ENCODE data around the gene STAMBPL1.

Gene STAMBPL1

GRCh38 chr10:88890681-88891381 lies 10.8 kb downstream of the STAMBPL1 start:
- no peak for DNase-seq (ENCODE audit: extremely low read depth in 1 of 2, low read depth in 1 of 2)

DNA sequence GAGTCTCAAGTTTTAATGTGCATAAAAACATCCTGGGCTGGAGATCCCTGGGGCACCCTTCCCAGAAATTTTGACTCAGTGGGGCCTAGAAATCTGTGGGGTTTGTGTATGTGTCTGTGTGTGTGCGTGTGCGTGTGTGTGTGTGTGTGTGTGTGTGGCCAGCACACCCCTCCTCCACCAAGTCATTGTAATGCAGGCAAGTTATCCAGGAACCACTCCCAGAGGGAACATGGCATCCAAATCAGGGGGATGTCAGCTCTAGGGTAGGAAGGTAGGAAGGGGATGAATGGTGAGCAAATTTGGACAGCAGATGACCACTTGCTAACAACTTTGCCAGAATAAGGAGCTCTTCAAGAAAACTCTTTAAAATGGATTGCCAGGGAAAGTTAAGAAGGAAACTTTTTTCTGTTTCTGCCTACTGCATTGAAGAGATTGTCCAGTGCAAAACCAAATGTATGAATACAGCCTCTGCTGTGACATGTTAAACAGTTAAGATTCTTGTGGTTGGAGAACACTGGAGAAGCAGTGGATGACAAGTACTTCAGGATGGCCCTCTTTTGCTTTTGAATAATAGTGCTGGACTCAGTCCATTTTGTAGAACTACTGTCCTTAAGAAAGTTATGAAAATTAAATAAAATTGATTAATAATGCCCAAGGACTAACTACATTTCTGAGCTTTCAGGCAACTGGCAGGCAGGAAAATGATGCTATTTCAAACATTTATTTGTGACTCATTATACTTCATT lies 12.3 kb downstream of the STAMBPL1 start:
- DNase-seq (ENCODE audit: extremely low read depth in 1 of 2, low read depth in 1 of 2) = no peak

- no peak for DNase-seq (ENCODE audit: extremely low read depth in 1 of 2, low read depth in 1 of 2)
Measured at GRCh38 chr10:88893611-88894010, 13.6 kb downstream of the STAMBPL1 start.

GRCh38 chr10:88895250-88895649 lies 15.2 kb downstream of the STAMBPL1 start:
- DNase-seq (ENCODE audit: extremely low read depth in 1 of 2, low read depth in 1 of 2) = no peak

DNA sequence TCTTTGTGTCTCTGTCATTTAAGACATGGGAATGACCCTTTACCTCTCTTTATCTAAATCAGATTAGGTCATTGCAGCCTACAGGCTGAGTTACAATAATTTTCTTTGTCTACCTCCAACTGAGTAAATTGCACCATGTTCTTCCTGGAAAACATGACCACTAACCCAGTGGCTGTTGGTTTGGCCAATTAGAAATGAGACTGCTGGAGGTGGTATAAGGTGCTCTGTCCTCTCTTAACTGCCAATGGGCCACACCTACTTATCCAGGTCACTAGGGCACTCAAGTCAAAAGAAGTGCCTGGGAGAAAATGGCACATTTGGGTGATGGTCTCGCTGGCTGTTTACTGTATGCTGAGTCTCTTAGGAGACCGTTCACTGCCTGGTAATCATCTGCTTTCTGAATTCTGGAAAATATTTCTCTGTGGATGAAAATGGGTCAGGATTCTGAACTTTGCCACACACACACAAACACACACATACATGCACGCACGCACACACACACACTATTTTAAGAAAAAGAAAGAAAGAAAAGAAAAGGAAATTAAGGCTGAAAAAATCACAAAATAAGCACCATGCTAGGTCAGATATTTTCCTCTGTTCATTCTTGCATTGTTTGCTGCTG lies 16.4 kb downstream of the STAMBPL1 start:
- no peak for DNase-seq (ENCODE audit: extremely low read depth in 1 of 2, low read depth in 1 of 2)

- DNase-seq (ENCODE audit: extremely low read depth in 1 of 2, low read depth in 1 of 2) = no peak
Measured at GRCh38 chr10:88896994-88897853, 17.2 kb downstream of the STAMBPL1 start.

- no peak for DNase-seq (ENCODE audit: extremely low read depth in 1 of 2, low read depth in 1 of 2)
Measured at GRCh38 chr10:88898727-88899126, 18.7 kb downstream of the STAMBPL1 start.

- DNase-seq (ENCODE audit: extremely low read depth in 1 of 2, low read depth in 1 of 2) = no peak
Measured at GRCh38 chr10:88899886-88900285, 19.8 kb downstream of the STAMBPL1 start.

GRCh38 chr10:88901206-88901983 lies 21.4 kb downstream of the STAMBPL1 start:
- DNase-seq (ENCODE audit: extremely low read depth in 1 of 2, low read depth in 1 of 2) = no peak

GRCh38 chr10:88901984-88902789 lies 22.1 kb downstream of the STAMBPL1 start:
- no peak for DNase-seq (ENCODE audit: extremely low read depth in 1 of 2, low read depth in 1 of 2)

GRCh38 chr10:88903715-88904114 lies 23.7 kb downstream of the STAMBPL1 start:
- DNase-seq (ENCODE audit: extremely low read depth in 1 of 2, low read depth in 1 of 2) = no peak

GRCh38 chr10:88906921-88907320 lies 26.9 kb downstream of the STAMBPL1 start:
- DNase-seq (ENCODE audit: extremely low read depth in 1 of 2, low read depth in 1 of 2) = no peak

GRCh38 chr10:88908194-88908593 lies 28.1 kb downstream of the STAMBPL1 start:
- no peak for DNase-seq (ENCODE audit: extremely low read depth in 1 of 2, low read depth in 1 of 2)

DNA sequence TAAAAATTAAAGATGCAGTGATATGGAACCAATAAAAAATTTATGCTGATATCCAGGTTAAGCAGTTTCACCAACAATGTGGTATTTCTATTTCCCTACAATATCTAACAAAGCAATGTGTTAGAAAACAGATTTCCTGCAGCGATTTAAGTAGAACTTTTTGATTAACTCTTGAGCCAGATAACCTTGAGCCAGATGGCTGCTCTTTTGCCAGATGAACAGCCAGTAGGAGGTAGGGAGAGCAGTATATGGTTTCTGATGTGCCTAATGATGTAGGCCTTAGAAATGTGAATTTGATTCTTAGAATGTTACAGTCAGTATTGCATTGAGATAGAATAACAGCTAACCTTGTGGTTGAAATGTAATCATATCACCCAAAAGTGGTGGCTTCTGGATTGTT lies 31.1 kb downstream of the STAMBPL1 start:
- DNase-seq (ENCODE audit: extremely low read depth in 1 of 2, low read depth in 1 of 2) = no peak

GRCh38 chr10:88911851-88912250 lies 31.8 kb downstream of the STAMBPL1 start:
- DNase-seq (ENCODE audit: extremely low read depth in 1 of 2, low read depth in 1 of 2) = no peak

DNA sequence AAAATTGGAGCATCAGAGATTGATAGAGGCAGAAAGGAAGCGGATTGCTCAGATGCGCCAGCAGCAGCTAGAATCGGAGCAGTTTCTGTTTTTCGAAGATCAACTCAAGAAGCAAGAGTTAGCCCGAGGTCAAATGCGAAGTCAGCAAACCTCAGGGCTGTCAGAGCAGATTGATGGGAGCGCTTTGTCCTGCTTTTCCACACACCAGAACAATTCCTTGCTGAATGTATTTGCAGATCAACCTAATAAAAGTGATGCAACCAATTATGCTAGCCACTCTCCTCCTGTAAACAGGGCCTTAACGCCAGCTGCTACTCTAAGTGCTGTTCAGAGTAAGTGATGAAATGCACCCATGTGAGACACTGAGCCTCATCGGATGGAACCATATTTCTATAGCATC lies 33.1 kb downstream of the STAMBPL1 start:
- no peak for DNase-seq (ENCODE audit: extremely low read depth in 1 of 2, low read depth in 1 of 2)

DNA sequence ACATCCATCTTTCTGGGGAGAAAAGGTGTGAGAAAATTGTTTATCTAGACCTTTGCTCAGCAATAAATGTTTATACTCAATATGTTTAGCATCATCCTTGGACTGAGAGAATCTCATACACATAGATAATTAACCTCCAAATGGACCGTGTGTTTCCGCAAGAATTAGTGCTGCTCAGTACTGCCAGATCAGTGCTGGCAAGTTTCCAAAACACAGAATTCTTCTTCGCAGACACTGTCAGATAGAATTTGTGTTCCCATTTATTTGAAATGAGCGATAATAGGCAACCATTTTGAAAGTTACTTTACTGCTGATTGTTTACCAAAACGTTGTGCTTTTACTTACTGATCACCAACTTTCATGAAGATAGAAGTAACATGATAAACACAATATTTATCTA lies 33.7 kb downstream of the STAMBPL1 start:
- DNase-seq (ENCODE audit: extremely low read depth in 1 of 2, low read depth in 1 of 2) = no peak

DNA sequence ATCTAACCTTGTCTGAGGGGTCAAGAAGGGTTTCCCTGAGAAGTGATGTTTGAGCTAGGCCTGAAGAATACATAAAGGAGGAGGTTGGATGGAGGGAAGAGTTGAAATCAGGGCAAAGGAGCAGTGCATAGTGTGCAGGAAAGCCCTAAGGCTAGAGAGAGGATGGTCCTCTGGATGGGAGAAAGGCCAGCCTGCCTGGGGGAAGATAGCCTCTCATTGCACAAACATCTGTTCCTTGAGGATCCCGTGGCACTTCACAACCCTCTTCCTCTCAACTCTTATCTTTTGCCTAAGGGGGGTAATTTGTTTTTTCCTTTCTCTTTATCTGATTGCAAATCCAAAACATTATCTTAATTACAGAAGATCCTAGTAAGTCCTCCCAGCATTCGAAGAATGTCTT lies 35.7 kb downstream of the STAMBPL1 start:
- no peak for DNase-seq (ENCODE audit: extremely low read depth in 1 of 2, low read depth in 1 of 2)

GRCh38 chr10:88916231-88916630 lies 36.2 kb downstream of the STAMBPL1 start:
- DNase-seq (ENCODE audit: extremely low read depth in 1 of 2, low read depth in 1 of 2) = no peak

- no peak for DNase-seq (ENCODE audit: extremely low read depth in 1 of 2, low read depth in 1 of 2)
Measured at GRCh38 chr10:88916986-88917385, 36.9 kb downstream of the STAMBPL1 start.

All from activated CD8-positive, alpha-beta memory T cell treated with anti-CD3 and anti-CD28 coated beads for 1 hour (primary cell).